Urinary bladder (tissue), 4 donors: ENCODE measurements around the gene PDE11A. TPM values are rescaled to one million over a fixed set of nuclear protein-coding genes. Genes with fewer than 3 reads are reported as not detected.

Experiments
- DNase-seq: peaks from one replicate; pipeline ENCODE4 v3.0.0-alpha.2; 2015; ENCODE audit errors: extremely low spot score
- H3K27ac ChIP-seq: one replicate; pipeline ENCODE4 v1.5.1; 2013; ENCODE audit warnings: low read depth, mild to moderate bottlenecking, moderate library complexity
- H3K36me3 ChIP-seq: one replicate; pipeline ENCODE4 v1.6.1; 2013; ENCODE audit warnings: mild to moderate bottlenecking, moderate library complexity; ENCODE audit not compliant: insufficient read depth
- H3K4me1 ChIP-seq: one replicate; pipeline ENCODE4 v1.6.1; 2013; ENCODE audit warnings: mild to moderate bottlenecking, moderate library complexity; ENCODE audit not compliant: insufficient read depth
- H3K4me3 ChIP-seq: one replicate; pipeline ENCODE4 v1.5.1; 2013; ENCODE audit warnings: low read depth, low read length
- WGBS: extraction: QIAGEN DNeasy Blood & Tissue Kit; methylation state at CpG from one replicate; pipeline ENCODE4 v1.1.7; 2013; 5-methylcytosine and 5-hydroxymethylcytosine counted together
- polyA plus RNA-seq: library from polyadenylated mRNA; stranded (reverse); fragments of 200-250 nt; gene quantifications from one replicate; pipeline ENCODE4 v1.2.3, GENCODE V29; 2013
- total RNA-seq: library from RNA; depleted of rRNA; stranded (reverse); fragments of >200 nt; gene quantifications from one replicate; pipeline ENCODE4 v1.2.3, GENCODE V29; 2014
- donor health status: healthy with polysubstance abuse.
- donor health status: healthy.

PDE11A gene
- total and polyA plus RNA-seq, 2 donors, result 0.11 to 1.3 TPM

GRCh38 chr2:177888581-177888980 lies 184.0 kb downstream of the PDE11A start:
- DNase-seq, result no peak
- H3K36me3 ChIP-seq, result no peaks in the 10 kb centered on the region
- no peaks in the 10 kb centered on the region for H3K4me1 ChIP-seq
- H3K27ac ChIP-seq, result no peak overlapping the region
- WGBS, result 80% methylated on average over 2 of the region's 2 CpGs
- H3K4me3 ChIP-seq, result no peak overlapping the region

- Histone ChIP-seq H3K4me3 (no peak overlapping the region), H3K27ac (no peak overlapping the region)
- no peak for DNase-seq
These were observed 184.9 kb downstream of the PDE11A start for GRCh38 chr2:177887722-177888121.

GRCh38 chr2:177886824-177887223 lies 185.8 kb downstream of the PDE11A start:
- Histone ChIP-seq H3K4me1 (no peaks in the 10 kb centered on the region), H3K36me3 (no peaks in the 10 kb centered on the region), H3K27ac (no peak overlapping the region), H3K4me3 (no peak overlapping the region)
- WGBS, result 63% methylated on average over 1 of the region's 1 CpG
- DNase-seq, result no peak

More at GRCh38 chr2:177887722-177888121, 184.9 kb downstream of the PDE11A start:
- Histone ChIP-seq H3K4me1 (no peaks in the 10 kb centered on the region), H3K36me3 (no peaks in the 10 kb centered on the region)
- WGBS, result 85% methylated on average over 3 of the region's 3 CpGs

- DNase-seq, result no peak
- H3K36me3 ChIP-seq, result no peaks in the 10 kb centered on the region
- no peak overlapping the region for H3K4me3 ChIP-seq
- WGBS, result 20% methylated on average over 2 of the region's 2 CpGs
- no peak overlapping the region for H3K27ac ChIP-seq
- H3K4me1 ChIP-seq, result no peaks in the 10 kb centered on the region
These were observed 186.6 kb downstream of the PDE11A start for GRCh38 chr2:177885828-177886466.

GRCh38 chr2:177883177-177883576 lies 189.4 kb downstream of the PDE11A start:
- Histone ChIP-seq H3K4me1 (no peaks in the 10 kb centered on the region), H3K27ac (no peak overlapping the region), H3K36me3 (no peaks in the 10 kb centered on the region), H3K4me3 (no peak overlapping the region)
- no peak for DNase-seq
- 84% methylated on average over 2 of the region's 2 CpGs for WGBS

- H3K4me1 ChIP-seq, result no peaks in the 10 kb centered on the region
- no peak overlapping the region for H3K27ac ChIP-seq
- DNase-seq, result no peak
- no peak overlapping the region for H3K4me3 ChIP-seq
- no peaks in the 10 kb centered on the region for H3K36me3 ChIP-seq
- WGBS, result 73% methylated on average over 1 of the region's 1 CpG
These were observed 190.1 kb downstream of the PDE11A start for GRCh38 chr2:177882501-177882900.

- no peak overlapping the region for H3K27ac ChIP-seq
- no peak overlapping the region for H3K4me3 ChIP-seq
- no peaks in the 10 kb centered on the region for H3K4me1 ChIP-seq
- 88% methylated on average over 2 of the region's 2 CpGs for WGBS
- no peaks in the 10 kb centered on the region for H3K36me3 ChIP-seq
- DNase-seq, result no peak
These were observed 190.7 kb downstream of the PDE11A start for GRCh38 chr2:177881921-177882320.

GRCh38 chr2:177881008-177881747 lies 191.4 kb downstream of the PDE11A start:
- no peak overlapping the region for H3K27ac ChIP-seq
- DNase-seq, result no peak
- WGBS, result 90% methylated on average over 2 of the region's 2 CpGs
- no peaks in the 10 kb centered on the region for H3K4me1 ChIP-seq
- no peaks in the 10 kb centered on the region for H3K36me3 ChIP-seq
- H3K4me3 ChIP-seq, result no peak overlapping the region

- Histone ChIP-seq H3K36me3 (no peaks in the 10 kb centered on the region), H3K4me3 (no peak overlapping the region), H3K27ac (no peak overlapping the region), H3K4me1 (no peaks in the 10 kb centered on the region)
- no peak for DNase-seq
- 66% methylated on average over 2 of the region's 2 CpGs for WGBS
These were observed 192.3 kb downstream of the PDE11A start for GRCh38 chr2:177880285-177880684.

- Histone ChIP-seq H3K27ac (no peak overlapping the region), H3K4me3 (no peak overlapping the region), H3K36me3 (no peaks in the 10 kb centered on the region), H3K4me1 (no peaks in the 10 kb centered on the region)
- WGBS, result 90% methylated on average over 8 of the region's 8 CpGs
- DNase-seq, result no peak
These were observed 195.6 kb downstream of the PDE11A start for GRCh38 chr2:177876950-177877349.

GRCh38 chr2:177874686-177875085 lies 197.9 kb downstream of the PDE11A start:
- no peak for DNase-seq
- no peaks in the 10 kb centered on the region for H3K4me1 ChIP-seq
- WGBS, result 94% methylated on average over 4 of the region's 4 CpGs
- no peak overlapping the region for H3K27ac ChIP-seq
- H3K36me3 ChIP-seq, result no peaks in the 10 kb centered on the region
- H3K4me3 ChIP-seq, result no peak overlapping the region

- no peaks in the 10 kb centered on the region for H3K36me3 ChIP-seq
- H3K27ac ChIP-seq, result no peak overlapping the region
- WGBS, result 78% methylated on average over 1 of the region's 1 CpG
- no peaks in the 10 kb centered on the region for H3K4me1 ChIP-seq
- H3K4me3 ChIP-seq, result no peak overlapping the region
- DNase-seq, result no peak
These were observed 198.7 kb downstream of the PDE11A start for GRCh38 chr2:177873915-177874314.

- H3K36me3 ChIP-seq, result no peaks in the 10 kb centered on the region
- H3K4me1 ChIP-seq, result no peaks in the 10 kb centered on the region
- DNase-seq, result no peak
- H3K27ac ChIP-seq, result no peak overlapping the region
- H3K4me3 ChIP-seq, result no peak overlapping the region
These were observed 200.3 kb downstream of the PDE11A start for GRCh38 chr2:177872286-177872685.

GRCh38 chr2:177869912-177870311 lies 202.7 kb downstream of the PDE11A start:
- Histone ChIP-seq H3K27ac (no peak overlapping the region), H3K4me1 (no peaks in the 10 kb centered on the region), H3K4me3 (no peak overlapping the region), H3K36me3 (no peaks in the 10 kb centered on the region)
- no peak for DNase-seq
- WGBS, result 78% methylated on average over 3 of the region's 3 CpGs
